HG02938 (cell line): ENCODE data around the gene TSKU.
"Not testable (repeated sequence)": the region's sequence is repeated elsewhere in the genome, so short reads cannot be mapped to it uniquely, and the experiment has no call there.

Experiments used
- ATAC-seq: cut with Tn5 transposase; IDR thresholded peaks from one replicate; pipeline ENCODE4 v1.9.1; 2021; ENCODE audit warnings: mild to moderate bottlenecking, moderate library complexity; ENCODE audit not compliant: unreplicated experiment

The TSKU gene

DNA sequence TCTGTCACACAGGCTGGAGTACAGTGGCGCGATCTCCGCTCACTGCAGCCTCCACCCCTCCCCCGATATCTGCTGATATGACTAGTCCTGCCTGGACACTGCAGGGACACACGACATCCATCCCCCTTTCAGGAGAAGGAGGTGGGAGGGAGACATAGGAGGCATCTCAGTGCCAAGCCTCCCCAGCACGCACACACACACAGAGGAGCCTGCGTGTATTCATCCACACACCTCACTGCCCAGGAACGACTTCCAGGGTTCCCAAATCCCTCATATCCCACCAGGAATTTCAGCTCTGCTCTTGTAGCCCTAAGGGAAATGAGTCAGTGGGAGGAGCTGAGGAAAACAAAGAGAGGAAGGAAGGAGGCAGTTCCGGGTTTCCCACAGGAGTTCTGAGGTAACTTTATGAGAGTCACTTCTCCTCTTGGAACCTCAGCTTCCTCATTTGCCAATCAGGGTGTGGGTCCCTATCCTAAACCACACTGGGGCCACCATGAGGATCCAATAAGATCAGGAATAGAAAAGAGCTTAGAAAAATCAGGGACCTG, 40.4 kb downstream of the TSKU start:
- ATAC-seq, result no peak

DNA sequence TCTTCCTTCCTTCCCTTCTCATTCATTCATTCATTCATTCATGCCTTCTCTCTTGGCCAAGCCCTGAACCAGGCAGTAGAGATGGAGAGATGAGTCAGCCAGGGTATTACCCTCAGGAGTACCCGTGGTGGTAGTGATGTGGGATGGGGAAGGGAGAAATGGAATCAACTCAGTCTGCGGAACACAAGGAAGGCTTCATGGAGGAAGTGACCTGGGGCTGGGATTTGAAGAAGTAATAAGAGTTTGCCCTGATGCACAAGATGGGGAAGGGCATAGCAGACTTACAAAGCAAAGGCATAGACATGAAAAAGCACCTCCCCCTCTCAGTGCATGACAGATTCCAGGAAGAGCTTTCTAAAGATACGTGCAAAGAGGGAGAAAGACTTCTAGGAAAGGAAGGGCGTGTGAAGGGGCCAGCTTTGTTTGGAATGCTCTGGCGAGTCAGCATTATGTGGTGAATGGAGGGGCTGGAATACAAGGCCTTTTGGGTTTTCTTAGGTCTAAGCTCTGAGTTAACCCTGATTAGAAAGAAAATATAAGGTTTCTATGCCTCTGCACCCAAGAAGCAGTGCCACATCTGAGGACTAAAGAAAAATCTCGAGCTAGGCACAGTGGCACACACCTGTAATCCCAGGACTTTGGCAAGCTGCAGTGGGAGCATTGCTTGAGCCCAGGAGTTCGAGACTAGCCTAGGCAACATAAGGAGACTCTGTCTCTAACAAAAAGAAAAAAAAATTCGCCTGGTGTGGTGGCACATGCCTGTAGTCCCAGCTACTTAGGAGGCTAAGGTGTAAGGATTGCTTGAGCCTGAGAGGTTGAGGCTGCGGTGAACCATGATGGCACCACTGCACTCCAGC, 41.2 kb downstream of the TSKU start:
- ATAC-seq, result no peak

DNA sequence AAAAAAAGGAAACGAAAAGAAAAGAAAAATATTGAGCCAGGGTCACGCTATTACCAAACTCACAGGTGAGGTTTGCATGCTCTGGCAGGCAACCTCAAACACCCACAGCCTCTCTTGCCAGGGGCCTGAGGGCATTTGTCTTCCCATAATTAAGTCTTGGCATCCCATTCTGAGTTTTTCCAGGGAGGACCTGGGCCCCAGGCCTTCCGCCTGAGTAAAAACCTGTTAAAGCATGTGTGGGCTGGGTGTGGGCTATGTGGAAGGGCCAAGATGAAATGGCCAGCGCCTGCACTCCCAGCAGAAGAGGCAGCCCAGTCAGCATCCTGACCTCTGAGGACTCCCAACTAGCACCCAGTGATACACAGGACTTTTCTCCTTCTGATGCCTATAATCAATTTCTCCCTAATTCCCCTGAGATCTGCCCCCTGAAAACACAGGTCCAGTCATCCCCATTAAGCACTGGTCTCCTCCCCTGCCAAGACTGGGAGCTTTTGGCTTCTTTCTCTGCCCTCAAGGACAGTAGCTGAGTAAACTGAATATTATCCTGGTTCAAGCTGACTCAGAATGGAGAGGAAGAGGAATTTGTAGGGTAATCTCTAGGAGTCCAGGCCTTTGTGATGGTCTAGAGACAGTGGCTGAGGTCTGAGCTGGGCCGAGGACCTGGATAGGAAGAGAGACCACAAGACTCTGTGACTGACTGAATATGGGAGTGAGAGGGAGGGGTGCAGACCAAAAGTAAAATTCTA, 42.0 kb downstream of the TSKU start:
- no peak for ATAC-seq

- no peak for ATAC-seq
These were observed 42.7 kb downstream of the TSKU start for GRCh38 chr11:76825726-76826396.

DNA sequence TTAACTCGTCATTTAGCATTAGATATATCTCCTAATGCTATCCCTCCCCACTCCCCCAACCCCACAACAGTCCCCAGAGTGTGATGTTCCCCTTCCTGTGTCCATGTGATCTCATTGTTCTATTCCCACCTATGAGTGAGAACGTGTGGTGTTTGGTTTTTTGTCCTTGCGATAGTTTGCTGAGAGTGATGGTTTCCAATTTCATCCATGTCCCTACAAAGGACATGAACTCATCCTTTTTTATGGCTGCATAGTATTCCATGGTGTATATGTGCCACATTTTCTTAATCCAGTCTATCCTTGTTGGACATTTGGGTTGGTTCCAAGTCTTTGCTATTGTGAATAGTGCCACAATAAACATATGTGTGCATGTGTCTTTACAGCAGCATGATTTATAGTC, 43.4 kb downstream of the TSKU start:
- not testable (repeated sequence) for ATAC-seq

- ATAC-seq, result not testable (repeated sequence)
These were observed 43.8 kb downstream of the TSKU start for GRCh38 chr11:76827005-76827404.

DNA sequence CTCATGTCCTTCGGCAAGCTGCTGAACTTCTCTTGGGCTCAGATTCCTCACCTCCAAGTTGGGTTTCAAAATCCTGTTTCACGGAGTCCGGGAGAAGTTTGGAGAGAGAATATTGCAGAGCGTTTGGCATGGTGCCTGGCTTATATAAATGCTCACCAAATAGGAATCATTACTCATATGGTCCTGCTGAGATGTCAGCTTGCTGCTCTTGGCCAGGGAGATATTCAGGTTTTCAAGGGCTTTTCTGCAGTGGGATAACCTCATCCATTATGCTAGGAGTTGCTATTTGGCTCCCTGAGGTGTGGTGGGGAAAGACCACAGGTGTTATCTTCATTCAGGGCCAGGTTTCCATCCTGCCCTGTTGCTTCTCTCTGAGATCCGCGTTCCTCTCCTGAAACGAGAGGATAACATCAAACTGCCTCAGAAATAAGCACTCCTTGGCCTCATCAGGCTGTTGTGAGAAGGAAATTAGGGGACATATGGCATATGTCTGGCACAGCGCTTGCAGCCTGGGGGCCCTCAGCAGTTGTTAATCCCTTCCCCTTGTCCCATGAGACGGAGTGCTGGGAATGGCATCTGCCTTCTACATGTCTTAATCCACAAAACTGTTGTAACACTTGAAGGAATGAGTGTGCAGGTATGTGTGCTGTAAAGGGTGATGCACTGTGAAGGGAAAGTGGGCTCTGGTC, 47.6 kb downstream of the TSKU start:
- no peak for ATAC-seq

GRCh38 chr11:76831686-76832310, 48.6 kb downstream of the TSKU start:
- ATAC-seq, result no peak

DNA sequence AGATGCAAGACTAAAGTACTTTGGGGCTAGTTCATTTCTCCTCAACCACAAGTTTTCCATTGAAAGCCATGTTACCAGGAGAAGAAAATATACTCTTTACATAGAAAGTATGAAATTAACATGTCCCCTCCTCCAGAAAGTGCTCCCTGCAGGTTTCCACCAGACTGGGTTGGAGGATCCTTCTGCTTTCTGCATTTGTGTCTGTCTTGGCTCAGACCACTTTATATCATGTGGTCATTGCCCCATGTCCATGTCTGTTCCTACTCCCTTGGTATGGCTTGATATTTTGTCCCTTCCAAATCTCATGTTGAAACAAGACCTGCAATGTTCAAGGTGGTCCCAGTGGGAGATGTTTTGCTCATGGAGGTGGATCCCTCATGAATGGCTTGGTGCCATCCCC, 49.2 kb downstream of the TSKU start:
- ATAC-seq, result no peak

DNA sequence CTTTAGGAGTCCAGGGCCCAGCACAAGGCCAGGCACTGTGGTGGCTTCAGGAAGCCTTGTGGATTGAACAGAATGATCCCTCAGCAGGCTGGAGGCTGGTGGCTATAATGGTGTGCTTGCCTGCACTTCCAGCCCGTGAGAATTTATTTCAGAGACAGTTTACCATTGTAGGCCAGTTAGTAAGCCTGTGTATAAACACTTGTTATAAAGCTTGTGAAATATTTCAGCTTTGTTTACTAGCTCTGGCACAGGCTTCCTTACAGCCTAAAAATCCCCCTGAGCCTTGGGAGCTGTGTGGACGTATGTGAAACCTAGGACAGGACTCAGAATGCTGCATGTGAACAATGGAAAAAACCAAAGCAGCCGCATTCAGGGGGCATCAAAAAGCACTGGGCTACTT, 51.0 kb downstream of the TSKU start:
- ATAC-seq, result no peak

DNA sequence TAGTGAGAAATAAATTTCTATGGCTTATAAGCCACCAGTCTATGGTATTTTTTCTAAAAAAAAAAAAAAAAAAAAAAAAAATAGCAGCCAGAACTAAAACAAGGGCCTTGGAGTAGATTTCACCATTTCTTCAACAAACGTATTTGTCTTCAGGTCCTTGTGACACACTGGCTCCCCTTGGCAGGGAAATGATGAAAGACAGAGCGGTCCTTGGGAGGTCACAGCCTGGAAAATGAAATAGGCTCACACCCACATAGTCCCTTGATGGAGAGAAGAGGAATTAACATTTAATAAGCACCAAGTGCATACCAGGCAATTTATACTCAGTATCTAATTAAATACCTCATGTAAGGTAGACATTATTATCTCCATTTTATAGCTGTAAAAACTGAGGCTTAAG, 51.9 kb downstream of the TSKU start:
- no peak for ATAC-seq

DNA sequence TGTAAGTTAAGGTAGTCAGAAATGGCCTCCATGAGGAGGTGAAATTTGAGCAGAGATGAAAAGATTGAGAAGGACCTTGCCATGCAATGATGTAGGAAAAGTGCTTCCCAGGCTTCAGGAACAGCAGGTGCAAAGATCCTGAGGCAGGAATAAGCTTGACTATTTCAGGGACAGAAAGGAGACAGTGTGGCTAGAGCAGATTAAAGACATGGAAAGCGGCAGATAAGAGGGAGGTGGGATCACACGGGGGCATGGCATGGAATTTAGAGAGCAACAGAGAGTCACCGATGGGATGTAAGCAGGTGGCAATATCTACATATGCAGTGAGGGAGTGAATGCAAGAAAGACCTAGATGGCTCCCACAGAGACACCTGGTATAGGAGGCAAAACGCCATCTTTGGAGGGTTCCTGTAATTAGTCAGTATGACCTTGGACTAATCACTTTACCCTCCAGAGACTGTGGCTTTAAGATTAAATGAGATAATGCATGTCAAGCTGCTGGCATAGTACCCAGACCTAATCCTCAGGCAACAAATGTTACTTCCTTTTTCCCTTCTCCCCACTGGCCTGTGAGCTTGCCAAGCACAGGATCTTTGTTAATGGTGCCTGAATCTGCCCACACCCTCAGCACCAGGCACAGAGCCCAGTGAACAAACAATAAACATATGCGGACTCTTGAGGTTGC, 52.9 kb downstream of the TSKU start:
- ATAC-seq, result no peak

DNA sequence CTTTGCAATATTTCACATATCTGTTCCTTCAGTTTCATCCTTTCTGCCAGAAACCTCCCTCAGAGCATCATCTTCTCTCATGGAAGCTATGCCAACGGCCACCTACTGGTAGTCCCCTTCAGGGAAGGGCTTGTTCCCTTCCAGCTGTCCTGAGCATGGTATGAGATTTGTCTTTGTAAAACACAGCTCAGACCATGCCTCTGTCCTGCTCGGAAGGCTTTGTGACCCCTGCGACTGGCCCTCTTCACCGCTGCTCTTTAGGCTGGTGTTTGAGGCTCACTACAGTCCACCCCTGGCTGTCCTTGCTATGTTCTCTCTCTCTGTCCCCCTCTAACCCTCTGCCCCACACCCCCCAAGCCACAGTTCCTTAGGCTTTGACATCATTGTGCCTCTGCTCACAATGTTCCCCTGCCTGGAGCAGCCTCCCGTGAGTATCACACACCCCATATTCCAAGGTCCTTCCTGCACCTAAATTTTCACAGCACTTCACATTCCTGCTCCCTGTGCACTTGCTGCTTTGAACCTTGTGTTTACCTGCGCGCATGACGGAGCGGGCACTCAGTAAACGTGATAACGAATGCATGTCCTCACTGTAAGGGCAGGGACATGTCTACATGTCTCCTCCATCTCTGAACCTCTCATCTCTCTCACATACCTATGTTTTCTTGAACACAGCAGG, 53.6 kb downstream of the TSKU start:
- ATAC-seq, result no peak

DNA sequence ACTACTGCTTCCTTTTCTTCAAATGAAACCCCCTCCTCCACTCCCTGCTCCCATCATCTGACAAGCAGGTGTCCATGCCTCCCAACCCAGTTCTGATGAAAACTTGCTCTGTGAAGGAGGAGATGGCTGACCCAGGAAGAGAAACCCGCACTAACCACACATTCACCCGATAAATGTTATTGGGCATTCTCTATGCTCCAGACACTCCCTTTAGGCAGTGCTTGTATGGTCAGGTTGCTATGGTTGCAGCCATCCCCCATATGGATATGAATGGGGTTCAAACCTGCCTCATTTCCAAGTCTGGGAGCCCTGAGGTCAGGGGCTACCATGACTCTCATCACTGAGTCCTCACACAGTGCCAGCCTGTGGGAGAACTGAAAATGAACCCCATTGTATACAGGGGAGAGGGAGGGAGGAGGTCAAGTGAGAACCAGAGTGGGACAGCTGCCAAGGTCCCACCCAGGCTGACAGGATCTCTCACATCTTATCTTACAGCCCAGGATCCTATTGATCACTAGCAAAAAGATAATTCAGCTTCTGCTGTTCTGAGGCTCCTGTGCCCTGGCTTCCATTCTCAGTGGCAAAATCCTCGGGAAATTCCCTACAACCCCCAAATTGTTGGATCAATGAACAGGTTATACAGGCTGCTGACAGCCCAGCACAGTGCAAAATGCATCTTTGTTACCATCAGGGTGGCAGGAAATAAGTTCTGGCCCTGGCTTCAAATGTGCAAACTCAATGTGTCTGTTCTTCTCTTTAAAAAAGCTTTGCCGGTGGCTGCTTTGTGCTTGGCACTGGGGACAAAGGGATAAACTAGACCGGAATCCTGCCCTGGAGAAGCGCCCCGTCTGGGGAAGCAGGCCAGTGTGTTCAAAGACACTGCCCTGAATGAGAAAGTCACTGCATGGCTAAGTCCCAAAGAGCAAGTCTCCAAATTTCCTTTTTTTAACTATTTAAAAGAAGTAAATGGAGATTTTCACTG, 54.8 kb downstream of the TSKU start:
- ATAC-seq, result no peak

DNA sequence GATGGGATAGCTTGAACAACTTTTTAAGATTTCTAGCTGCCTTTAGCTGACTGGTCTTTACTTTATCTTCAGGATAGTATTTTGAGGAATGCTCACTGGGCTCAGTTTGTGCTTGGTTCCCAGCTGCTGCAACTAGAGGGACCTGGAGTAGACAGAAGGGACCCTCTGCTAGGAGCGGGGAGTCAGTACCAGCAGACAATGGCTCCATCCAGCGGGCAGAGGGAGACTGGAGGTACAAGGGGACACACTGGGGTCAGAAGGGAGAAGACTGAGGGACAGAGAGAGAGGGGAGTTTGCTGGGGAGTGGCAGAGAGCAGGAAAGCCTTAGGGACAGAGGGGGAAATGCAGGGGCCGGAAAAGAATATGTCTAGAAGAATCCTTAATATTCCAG, 55.5 kb downstream of the TSKU start:
- no peak for ATAC-seq

DNA sequence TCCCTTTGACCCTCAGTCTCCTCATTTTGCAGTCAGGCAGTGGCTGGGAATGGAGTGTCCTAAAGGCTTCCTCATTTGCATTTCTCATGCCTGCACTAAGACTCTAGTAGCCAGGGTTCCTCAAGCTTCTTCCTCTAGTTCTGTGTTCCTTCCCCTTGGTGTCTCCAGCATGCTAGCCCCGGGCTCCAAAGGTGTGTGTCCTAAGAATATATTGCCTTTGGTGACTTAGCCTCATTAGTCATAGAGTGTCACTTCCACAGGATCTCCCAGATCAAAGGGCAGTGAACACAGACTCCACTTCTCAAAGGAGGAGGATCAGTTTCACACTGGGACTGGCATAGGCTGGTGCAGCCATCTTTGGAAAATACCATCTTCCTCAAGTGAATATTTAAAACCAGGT, 56.2 kb downstream of the TSKU start:
- no peak for ATAC-seq

DNA sequence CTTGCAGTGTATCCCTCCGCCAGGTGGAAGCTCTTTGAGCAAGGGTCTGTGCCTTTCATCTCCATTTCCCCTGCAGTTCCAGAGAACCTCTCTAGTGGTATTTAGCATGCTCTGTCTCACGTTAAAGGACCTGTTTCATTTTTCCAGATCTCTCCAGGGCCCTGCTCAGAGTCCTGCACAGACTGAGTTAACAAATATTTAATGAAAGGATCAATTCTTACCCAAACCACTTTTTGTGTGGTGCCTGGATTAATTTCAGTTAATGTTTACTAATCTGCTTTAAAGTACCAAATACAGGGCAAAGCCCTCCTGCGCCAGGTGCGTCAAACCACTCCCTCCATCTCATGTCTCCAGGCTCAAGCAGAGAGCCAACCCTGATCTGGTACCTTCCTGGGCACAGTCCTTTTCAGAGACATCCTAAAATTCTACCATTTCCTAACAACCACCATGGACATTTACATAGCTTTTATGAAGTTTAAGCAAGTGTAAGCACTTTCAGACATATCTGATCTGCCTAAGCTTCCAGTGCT, 58.8 kb downstream of the TSKU start:
- no peak for ATAC-seq

GRCh38 chr11:76843907-76844306, 60.8 kb downstream of the TSKU start:
- ATAC-seq, result no peak
